G401.6 (cell line): Measurements from ENCODE around the gene ZDBF2.
"Not testable (repeated sequence)": the region's sequence is repeated elsewhere in the genome, so short reads cannot be mapped to it uniquely, and the experiment has no call there.

Source experiments
- FAIRE-seq: peaks from 2 replicates; lab custom pipeline; 2012; peaks lifted over from hg19 to GRCh38; lab: Jason Lieb, UNC

ZDBF2 gene

DNA sequence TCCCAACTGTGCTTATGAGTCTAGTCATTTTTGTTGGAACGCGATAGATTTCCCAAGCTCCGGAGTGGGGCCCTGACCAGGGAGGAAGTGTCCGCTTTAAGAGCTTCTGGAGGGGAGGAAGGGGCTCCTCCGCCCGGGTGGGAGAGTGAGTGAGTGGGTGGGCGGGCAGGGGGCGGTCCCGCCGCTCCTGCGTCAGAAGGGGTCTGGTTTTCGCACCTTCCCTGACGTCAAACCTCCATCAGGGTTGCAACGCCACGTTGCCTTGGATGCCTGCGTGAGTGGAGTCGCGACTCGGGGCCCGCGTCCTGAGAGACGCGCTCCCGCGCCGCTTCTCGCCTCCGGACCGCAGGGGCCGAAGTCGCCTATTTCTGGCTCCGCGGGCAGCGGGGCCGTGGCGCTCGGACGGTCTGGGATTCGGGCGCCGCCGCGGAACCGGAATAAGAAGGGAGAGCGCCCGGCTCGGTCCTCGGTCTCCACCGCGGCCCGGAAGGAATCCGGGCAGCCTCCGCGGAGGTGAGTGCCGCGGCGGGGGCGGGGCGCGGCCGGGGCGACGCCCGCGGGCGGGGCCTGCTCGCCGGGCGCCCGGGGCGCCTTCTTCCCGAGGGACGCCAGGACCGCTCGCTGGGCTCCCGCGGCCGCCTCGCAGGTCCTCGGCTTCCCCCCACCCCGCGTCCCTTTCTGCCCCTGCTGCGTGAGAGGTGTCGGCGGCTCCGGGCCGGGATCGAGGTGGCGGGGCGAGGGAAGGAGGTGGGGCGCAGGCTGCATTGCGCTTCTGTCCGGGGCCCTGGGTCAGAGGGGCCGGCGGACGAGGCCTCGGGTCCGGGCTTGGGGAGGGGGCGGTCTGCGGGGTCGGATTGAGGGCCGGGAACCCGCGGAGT is at the start of gene ZDBF2:
ZDBF2 (plus strand) TSS at position 230 of the 878 bp plus-strand sequence. CDS start 7,187 bp downstream, outside the sequence.
- no peak for FAIRE-seq

DNA sequence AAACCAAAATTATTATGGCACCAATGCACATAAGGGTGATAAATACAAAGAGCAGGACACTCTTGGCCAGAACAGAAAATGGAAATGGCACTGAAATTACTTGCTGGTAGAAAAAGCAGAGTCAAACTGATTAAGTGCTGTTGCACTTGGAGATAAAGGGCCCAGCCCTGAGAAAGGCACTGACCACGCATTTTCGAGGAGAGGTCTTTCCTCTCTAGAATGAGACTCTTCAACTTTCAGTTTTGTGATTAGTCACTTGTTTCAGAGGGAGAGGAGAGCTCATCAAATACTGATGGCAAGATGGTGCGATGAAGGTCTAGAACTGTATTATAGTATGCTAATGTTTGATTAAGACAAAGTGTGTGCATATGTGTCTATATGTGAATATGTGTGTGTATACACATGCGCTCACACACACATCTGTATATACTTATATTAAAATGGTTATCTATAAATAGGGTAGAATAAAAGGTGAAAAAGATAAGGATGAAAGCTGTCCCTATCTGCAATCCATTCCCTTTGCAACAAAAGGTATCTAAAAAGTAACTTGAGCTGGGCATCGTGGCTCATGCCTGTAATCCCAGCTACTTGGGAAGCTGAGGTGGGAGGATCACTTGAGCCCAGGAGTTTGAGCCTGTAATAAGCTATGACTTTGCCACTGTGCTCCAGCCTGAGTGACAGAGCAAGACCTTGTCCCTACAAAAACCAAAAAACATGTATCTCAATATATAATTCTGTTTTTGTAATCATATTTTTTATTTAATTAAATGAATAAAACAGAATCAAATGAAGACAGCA is 48.8 kb upstream of the ZDBF2 start:
- FAIRE-seq: no peak

DNA sequence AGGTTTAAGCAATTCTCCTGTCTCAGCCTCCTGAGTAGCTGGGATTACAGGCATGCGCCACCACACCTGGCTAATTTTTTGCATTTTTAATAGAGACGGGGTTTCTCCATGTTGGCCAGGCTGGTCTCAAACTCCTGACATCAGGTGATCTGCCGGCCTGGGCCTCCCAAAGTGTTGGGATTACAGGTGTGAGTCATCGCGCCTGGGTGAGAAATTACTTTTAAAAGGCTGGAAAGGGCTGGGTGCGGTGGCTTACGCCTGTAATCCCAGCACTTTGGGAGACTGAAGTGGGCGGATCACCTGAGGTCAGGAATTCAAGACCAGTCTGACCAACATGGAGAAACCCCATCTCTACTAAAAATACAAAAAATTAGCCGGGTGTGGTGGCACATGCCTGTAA is 45.8 kb upstream of the ZDBF2 start:
- not testable (repeated sequence) for FAIRE-seq

DNA sequence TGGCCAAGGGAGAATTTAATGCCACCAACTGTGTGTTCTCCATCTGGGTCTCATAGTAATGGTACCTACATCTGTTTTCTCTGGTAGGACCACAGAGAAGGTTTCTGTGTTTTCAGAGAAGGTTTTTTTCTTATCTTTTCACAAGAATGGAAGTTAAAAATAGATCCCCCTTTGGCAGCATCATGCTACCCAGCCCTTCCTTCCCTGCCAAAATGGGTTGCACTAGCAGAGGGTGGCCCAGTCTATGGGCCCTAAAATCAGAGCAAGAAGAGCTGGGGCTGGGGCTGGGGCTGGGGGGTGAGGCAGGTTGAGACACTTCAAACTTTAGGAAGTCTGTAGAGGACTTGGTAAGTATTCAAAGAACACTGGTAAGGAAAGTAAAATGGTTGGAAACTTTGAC is 44.8 kb upstream of the ZDBF2 start:
- FAIRE-seq: no peak

DNA sequence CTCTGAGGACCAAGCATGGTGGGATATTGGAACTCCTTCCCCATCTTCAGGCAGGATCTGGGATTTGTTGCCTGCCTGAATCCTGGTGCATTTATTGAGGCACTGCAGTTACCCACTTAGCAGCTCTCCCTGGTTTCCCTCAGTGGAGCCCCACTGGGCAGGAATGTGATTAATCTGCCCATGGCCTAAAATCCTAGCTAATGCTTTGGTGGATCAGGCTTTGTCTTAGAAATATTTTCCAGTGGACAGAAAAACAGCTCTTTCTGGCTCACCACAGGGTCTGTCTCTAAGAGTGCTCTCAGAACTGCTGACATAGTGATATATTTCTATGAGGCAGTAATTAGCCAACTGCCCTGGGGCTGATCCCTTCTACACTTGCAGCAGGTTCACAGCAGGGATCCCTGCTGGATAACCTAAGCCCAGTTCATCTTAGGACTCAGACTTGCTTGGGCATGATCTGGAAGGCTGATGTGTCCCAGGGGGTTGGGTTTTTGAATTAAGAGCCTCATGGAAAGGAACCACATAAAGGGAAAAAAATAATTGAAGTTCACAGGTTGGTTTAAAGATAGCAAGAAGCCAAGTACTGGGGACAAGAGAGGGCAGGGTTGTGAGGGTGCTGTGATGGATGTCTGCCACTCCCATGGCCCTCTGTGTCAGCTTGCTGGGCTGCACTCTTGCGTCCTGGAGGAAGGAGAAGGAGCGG is 44.3 kb upstream of the ZDBF2 start:
- no peak for FAIRE-seq

DNA sequence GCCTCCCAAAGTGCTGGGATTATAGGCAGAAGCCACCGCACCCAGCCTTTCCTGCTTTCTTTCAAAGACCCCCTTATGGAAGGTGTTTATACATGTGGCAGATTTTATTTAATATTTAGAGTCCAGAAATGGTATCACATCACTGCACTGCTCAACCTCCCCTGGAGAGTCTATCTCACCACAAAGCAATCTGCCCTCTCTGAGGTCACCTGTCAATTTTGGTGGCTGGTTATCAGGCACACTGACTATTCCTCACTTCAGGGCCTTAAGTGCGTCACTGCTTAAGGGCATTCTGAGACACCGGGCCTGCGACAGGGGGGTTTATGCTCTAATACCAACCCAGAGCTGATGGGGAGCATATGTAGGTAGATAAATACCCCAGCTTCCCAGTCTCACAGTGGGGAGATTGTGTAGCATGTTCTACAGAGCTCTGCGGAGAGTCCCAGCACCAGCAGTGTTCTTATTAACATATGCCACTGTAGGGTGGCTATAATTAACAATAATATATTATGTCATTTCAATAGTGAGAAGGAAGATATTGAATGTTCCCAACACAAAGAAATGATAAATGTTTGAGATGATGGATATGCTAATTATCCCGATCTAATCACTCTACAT is 42.7 kb upstream of the ZDBF2 start:
- no peak for FAIRE-seq

DNA sequence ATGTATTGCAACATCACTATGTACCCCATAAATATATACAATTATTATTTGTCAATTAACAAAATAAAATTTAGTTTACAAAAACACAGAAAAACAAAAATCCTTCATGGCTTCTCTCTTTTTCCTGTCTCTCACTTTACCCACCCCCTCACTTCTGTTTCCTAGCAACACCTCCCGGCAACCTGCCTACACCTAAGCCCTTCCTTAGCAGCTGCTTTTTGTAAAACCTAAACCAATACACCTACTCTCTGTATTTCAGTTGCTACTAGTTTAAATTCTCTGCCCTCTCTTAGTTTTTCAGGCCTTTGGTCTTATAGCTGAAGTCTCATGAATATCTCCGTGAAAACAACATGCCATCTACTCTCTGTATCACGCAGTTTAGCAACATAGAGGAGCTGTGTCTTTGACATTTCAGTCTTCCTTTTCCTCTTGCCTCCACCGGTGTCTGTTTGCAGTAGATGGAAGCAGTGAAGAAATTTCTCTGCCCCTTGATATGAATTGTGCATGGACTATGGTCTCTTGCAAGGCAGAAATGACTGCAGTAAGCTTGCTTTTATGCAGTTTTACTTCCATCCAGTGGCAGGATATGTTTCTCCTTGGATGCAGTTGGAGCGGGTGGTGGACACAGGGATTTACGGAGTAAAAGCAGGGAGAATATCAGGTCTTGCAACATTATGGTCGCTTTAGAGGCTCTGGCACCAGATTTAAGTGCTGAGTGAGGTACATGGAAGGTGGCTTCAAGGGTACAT is 42.0 kb upstream of the ZDBF2 start:
- no peak for FAIRE-seq

DNA sequence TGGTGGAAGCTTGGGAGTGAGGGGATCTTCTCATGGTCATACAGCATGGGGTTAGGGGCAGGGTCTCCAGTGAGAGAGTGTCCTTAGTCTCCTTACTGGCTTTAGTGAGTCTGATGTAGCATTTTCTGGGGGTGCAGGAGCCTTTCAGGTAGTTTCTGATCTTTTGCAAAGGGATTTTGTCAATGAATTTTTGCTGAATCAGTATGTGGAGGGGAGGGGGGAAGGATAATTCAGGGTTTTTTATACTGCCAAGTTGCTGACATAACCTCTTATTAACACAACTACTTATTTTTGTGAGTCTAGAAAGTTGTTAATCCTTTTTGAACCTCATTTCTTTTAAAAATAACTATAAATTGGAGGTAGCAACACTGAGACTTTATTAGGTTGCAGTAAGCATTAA is 35.3 kb upstream of the ZDBF2 start:
- no peak for FAIRE-seq

DNA sequence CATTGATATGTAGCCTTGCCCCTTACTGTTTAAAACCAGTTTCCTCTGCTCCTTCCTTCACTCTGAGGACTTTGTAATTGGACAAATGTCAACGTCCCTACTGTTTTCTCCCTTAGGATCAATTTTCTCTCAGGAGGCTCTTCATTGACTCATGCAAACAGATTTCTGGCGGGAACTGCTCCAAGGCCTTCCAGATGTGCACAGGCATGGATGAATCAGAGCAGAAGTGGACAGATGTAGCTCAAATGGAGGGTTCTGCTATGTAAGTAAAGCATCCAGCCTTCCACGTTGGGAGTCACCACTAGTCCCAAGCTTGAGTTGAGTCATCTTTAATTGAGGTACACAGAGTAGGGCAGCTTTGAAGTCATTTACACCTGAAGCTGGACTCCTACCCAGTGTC is 34.1 kb upstream of the ZDBF2 start:
- FAIRE-seq: no peak

DNA sequence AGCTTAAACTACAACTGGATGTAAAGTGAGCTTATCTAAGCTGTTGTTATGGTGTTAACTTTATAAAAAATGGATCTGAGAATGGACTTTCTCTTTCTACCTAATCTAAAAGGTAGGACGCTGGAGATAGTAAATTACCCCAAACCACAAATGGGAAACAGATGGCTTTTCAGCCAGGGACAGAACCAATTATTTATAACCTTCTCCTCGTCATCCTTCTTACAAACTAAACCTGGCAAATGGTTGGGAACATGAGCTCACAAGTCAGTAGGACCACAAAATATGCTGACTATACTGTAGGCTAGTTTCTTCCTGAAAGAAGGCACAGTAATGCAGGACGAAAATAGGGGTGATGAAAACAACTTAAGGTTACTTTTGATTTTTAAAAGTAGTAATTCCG is 32.7 kb upstream of the ZDBF2 start:
- FAIRE-seq: no peak

DNA sequence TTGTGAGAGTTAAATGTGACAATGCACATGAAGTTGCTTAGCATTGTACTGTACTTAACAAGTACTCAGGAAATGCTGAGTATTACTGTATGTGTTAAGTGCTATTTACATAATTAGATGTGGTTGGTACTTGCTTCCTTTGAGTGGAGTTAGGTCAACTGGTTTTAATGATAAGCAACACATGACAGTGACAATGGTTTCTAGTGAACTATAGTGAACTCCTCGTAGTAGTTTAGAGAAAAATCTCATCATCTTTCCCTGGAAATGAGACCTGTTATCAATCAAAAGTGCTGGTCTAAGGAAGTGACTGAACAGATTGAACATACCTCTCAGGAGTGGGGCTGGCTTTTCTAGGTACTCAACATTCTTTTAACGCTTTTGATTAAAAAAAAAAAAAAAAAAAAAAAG is 29.2 kb upstream of the ZDBF2 start:
- no peak for FAIRE-seq

DNA sequence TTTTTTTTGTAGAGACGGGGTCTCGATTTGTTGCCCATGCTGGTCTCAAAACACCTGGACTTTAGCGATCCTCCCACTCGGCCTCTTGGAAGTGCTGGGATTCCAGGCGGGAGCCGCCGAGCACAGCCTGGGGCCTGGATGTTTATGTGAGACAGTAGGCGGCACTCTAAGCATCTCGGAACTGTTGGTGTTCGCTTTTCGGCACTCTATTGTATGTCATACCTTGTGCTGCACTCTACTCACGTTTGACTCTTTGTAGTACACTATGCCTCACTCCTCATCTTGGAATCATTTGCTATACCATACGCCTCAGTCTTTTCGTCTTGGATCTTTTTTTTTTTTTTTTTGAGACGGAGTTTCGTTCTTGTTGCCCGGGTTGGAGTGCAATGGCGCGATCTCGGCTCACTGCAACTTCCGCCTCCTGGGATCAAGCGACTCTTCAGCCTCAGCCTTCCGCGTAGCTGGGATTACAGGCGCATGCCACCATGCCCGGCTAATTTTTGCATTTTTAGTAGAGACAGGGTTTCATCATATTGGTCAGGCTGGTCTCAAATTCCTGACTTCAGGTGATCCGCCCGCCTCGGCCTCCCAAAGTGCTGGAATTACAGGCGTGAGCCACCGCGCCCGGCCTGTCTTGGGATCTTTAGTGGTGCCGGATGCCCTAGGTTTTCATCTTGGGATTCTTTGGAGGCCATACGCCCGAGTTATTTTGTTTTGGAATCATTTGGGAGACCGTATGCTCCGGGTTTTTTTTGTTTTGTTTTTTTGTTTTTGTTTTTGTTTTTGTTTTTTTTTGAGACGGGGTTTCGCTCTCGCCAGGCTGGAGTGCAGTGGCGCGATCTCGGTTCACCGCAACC is 24.2 kb upstream of the ZDBF2 start:
- no peak for FAIRE-seq

DNA sequence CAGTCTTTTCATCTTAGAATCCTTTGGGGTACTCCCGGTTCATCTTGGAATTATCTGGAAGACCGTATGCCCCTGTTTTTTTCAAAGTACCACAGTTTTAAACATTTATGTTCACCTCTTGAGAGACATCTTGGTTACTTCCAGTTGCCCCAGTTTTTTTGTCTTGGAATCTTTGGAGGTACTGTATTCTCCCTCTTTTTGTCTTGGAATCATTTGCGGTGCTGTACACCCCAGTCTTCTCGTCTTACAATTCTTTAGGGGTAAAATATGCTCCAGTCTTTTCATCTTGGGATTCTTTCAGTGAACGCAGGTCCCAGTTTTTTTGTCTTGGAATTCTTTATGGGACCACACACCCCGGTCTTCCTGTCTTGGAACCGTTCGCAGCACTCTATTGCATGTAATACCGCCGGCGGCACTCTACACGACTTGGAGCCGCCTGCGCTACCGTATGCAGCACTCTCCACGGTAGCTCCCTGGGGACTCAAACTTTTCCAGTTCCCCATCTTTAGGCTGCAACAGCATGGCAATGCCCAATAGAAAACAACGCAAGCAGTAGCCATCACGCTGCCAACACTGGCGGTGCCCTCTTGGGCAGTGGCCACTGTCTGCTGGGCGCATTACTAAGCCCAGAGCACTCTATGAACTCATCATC is 21.2 kb upstream of the ZDBF2 start:
- FAIRE-seq: no peak

DNA sequence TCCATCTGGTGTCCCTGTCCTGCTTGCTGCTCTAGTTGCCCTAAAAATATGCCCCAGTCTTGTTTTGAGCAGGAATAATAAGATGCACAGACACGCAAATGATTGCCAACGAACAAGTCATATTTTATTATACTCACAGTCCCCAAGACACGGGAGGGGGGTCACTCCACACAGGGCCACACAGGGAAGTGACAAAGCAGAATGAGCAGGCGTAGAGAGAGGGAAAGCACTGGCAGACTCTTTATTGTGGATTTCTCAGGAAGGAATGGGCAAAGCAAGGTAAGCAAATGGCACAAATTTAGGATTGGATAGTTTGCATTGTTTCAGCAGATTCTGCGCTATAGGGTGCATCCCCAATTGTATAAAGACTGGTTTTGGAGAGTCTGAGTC is 20.7 kb upstream of the ZDBF2 start:
- no peak for FAIRE-seq

DNA sequence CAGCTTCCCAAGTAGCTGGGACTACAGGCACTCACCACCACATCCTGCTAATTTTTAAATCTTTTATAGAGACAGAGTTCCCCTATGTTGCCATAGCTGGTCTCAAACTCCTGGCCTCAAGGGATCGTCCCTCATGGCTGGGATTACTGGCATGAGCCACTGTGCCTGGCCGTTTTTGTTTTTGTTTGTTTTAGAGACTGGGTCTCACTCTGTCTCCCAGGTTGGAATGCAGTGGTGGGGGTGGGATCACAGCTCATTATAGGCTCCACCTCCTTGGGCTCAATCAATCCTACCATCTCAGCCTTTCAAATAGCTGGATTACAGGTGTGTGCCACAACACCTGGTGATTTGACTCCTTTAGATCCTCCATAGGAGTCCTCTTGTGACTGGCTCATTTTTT is 19.5 kb upstream of the ZDBF2 start:
- no peak for FAIRE-seq

DNA sequence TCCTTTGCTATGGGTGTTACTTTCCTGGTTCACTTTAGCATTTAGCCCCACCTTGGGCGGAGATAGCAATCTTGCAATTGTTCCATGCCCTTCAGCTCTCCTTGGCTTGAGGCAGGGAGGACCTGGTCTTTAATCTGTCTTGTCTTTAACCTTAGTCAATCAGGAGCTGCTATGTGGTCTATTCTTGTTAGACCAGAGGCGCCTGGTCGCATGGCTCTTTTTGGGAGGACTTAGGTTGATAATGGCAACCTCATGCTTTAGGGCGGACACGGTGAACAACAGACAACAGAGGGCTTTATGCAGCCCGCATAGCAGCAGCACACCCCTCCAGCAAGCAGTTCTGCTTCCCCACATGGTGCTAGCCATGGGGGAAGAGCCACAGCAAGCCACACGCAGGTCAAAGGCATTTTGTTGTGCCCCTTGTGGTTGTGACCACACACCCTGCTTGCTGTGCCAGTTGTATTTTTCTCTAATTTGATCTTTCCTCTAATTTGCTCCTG is 17.7 kb upstream of the ZDBF2 start:
- FAIRE-seq: no peak

DNA sequence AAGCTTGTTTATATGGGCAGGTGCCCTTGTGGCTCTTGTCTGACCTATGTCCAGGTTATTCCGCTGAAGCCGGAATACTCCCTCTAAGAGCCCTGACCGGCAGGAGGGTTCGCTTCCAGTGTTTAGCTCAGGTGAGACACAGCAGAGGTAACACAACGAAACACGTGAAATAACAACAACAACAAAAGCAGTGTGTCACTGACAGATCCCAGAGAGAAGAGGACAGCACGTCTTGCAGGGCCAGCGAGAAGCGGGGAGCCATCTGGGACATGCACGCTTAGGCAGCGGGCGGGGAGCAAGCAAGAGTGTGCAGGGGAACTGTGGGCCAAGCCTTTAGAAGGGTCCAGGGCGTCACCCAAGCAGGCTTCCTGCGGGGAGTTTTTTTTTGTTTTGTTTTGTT is 17.1 kb upstream of the ZDBF2 start:
- FAIRE-seq: no peak

DNA sequence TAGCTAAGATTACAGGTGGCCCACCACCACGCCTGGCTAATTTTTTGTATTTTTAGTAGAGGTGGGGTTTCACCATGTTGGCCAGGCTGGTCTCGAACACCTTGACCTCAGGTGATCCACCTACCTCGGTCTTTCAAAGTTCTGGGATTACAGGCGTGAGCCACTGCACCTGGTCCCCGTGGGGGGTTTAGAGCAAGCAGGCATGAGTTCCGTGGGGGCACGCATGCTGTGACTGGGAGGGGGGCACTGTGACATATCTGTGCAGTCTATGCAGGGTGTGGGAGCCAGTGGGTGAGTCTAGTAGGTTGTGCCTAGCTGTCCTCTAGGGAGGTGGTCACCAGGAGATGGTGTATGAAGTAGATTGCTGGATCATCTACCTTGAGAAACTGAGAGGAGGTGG is 16.6 kb upstream of the ZDBF2 start:
- FAIRE-seq: no peak

DNA sequence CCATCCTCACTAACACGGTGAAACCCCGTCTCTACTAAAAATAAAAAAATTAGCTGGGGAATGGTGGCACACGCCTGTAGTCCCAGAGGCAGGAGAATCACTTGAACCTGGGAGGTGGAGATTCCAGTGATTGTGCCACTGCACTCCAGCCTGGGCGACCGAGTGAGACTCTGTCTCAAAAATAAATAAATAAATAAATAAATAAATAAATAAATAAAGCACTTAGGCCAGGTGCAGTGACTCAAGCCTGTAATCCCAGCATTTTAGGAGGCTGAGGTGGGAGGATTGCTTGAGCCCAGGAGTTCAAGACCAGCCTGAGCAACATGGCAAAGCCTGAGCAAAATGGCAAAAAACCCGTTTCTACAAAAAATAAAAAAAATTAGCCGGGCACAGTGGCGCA is 15.8 kb upstream of the ZDBF2 start:
- not testable (repeated sequence) for FAIRE-seq
